ENCODE data around the gene ACAD11. TPM values are rescaled to one million over a fixed set of nuclear protein-coding genes. Genes with fewer than 3 reads are reported as not detected.
"Not testable (repeated sequence)": the region's sequence is repeated elsewhere in the genome, so short reads cannot be mapped to it uniquely, and the experiment has no call there.

The ACAD11 gene
- total RNA-seq, 2 donors from 2014 or later = 17.1 to 18.6 TPM

DNA sequence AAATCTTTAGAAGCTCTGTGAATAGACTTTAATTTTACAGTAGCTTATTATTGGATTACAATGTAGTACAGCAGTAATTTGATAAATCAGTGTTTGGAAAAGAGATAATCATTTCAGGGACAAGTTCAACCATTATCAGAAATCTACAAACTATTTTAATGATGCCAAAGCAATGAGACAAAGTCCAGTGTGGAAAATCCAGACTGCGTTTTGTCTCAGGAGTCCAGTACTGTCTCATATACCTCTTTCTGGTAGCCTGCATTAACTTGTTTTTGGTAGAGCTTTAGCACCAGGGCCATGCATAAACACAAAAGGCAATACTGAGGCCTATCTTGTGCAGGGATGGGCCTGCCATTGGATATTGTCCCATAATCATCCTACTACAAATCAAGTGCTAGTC lies 42.8 kb downstream of the ACAD11 start:
- intact Hi-C loops (cut with DNase I) = no loop called here
- DNase-seq (ENCODE audit: low spot score) = no peak

DNA sequence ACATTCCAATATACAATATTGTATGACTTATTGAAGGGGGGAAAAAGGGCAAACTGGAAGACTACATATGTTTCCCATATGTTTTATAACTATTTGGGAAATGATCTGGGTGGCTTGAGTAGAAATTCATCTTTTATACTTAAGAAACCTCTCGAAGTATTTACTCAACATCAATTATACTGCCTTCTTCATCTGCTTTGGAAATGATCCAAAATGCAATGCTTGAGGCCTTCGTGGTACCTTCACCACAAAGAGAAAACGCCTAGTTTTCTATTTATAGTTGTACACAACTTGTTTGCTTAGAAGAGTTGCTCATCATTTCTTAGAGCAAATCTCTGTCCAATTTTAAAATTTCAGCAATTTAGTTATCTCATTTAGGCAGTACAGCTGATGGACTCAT lies 43.7 kb downstream of the ACAD11 start:
- DNase-seq (ENCODE audit: low spot score) = no peak
- intact Hi-C loops (cut with DNase I) = no loop called here

DNA sequence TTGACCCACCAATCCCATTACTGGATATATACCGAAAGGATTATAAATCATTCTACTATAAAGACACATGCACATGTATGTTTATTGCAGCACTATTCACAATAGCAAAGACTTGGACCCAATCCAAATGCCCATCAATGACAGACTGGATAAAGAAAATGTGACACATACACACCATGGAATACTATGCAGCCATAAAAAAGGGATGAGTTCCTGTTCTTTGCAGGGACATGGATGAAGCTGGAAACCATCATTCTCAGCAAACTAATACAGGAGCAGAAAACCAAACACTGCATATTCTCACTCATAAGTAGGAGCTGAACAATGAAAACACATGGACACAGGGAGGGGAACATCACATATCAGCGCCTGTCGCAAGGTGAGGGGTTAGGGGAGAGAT lies 44.3 kb downstream of the ACAD11 start:
- DNase-seq (ENCODE audit: low spot score); intact Hi-C loops (cut with DNase I): not testable (repeated sequence)

DNA sequence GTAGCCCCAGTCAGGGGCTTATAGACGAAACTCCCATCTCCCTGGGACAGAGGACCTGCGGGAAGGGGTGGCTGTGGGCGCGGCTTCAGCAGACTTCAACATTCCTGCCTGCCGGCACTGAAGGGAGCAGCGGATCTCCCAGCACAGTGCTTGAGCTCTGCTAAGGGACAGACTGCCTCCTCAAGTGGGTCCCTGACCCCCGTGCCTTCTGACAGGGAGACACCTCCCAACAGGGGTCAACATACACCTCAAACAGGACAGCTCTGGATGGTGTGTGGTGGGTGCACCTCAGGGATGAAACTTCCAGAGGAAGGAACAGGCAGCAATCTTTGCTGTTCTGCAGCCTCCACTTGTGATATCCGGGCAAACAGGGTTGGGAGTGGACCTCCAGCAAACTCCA lies 53.0 kb downstream of the ACAD11 start:
- peak; percentile 72 for DNase-seq (ENCODE audit: low spot score)
- intact Hi-C loops (cut with DNase I) = not testable (repeated sequence)

DNA sequence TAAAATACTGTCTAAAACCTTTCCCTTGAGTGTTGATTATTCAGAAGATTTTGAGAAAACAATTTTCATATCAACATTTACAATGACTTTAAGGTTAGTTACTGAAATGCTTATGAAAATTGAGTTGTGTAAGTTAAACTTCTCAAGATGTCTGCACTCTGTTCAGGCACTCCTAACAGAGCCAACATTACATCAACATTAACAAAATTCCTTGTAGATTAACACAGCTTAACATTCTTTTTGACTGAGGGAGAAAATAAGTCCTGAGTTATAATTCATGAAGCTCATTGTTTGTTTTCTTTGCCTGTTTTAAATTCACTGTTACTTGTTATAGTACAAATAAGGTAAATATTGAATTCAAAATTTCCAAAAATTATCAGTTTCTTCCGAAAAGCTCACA lies 53.5 kb downstream of the ACAD11 start:
- DNase-seq (ENCODE audit: low spot score) = no peak
- intact Hi-C loops (cut with DNase I) = no loop called here

DNA sequence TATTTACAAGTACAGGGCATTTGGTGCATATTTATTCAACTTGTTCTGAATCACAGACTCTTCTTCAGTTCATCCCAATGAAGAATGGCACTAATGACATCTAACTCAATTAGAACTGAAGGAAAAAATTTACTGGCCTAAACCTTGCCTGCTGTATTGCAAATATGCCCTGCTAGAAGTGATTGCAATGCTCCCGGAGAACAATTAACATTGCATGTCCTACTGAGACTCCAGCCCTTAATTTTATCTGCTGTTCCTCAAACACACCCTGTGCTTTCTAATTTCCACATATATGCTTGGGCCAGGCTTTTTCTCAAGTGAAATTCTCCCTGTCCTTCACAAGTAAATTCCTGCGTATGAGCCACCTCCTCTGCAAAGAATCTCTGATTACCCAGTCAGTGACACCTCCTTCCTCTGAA lies 54.2 kb downstream of the ACAD11 start:
- DNase-seq (ENCODE audit: low spot score) = no peak
- intact Hi-C loops (cut with DNase I) = no loop called here

DNA sequence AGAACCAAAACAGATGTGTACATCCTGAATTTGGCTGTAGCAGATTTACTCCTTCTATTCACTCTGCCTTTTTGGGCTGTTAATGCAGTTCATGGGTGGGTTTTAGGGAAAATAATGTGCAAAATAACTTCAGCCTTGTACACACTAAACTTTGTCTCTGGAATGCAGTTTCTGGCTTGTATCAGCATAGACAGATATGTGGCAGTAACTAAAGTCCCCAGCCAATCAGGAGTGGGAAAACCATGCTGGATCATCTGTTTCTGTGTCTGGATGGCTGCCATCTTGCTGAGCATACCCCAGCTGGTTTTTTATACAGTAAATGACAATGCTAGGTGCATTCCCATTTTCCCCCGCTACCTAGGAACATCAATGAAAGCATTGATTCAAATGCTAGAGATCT lies 59.0 kb downstream of the ACAD11 start:
- intact Hi-C loops (cut with DNase I); DNase-seq (ENCODE audit: low spot score): not testable (repeated sequence)

DNA sequence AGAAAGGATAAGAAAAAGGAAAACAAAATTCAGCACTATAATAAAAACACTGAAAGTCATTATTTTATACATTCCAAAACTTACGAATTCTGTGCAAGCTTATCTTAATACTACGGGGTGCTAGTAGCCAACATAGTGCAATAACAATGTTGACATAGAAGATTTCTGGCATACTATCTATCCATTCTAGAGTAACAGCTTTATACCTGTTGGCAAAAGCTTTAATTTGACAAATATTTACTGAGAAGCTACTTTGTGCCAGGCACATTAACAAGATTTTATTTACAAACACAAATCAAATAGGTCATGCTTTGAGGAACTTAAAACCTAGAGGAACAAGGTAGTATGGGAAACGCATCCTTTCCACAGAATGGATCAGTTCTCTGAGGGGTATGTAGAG lies 61.4 kb downstream of the ACAD11 start:
- DNase-seq (ENCODE audit: low spot score) = no peak
- intact Hi-C loops (cut with DNase I) = no loop called here

DNA sequence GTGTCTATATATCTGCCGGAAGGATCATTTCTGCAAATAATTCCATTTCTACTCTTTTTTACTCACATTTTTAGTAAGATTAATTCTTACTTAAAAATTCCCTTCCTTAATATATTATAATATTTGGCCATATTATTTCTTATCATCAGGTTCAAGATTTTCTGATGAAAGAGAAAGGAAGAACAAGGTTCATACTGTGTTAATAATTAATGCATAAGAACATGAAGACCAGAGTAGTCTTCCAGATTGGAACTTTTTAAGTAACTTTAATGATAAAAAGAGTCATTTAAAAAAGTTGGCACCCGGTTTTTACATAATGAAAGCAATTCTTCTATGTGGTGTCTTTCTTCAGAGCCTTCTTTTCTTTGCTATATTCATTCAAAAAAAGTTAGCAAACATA lies 61.9 kb downstream of the ACAD11 start:
- intact Hi-C loops (cut with DNase I) = no loop called here

DNA sequence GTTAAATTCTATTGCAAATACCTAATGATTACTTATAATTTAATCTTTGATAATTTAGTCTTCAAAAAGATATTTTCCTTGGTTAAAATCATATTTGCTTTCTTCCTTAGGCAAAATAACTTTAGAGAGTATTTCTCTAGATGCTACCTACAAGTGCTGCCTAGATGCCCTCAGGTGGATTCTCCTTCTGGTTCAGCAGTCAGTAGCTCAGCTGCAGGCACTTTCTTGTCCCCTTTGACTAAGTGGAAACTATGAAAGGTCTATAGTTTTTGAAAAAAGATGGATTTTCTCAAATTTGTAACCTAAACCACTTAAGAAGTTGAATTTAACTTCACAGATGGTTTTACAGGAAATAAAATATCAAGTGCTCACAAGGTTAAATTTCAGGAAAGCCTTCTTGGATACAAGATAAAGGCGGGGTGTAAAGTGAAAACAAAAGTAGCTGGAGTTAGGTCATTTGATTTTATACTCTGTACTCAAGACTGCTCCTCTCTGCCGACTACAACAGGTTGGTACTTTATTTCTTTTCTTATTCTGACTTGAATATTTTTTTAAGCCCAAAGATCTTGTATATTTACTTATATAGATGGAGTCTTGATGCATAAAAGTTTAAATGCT lies 62.7 kb downstream of the ACAD11 start, which contains the start of gene ACKR4:
TSS of gene ACKR4 (plus strand) at position 455 of the 618 bp plus-strand sequence. CDS start 3,128 bp downstream, outside the sequence.
- DNase-seq (ENCODE audit: low spot score) = no peak
- intact Hi-C loops (cut with DNase I) = no loop called here

More for the DNA sequence above, 61.9 kb downstream of the ACAD11 start:
- no peak for DNase-seq (ENCODE audit: low spot score)

DNA sequence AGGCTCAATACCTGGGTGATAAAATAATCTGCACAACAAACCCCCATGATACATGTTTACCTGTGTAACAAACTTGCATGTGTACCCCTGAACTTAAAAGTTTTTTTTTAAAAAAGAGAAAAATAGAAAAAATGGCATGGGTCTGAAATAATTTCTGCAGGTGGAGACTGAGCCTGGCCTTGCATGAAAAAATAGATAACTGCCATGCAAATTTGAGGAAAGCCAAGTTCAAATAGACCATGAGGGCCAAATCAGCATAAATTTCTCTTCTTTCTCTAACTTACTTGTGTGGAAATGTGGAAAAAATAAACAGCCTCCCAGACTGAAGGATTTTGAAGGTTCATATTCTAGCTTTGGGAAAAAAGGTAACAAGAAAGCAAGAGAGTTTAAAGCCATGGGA lies 63.3 kb downstream of the ACAD11 start:
- no peak for DNase-seq (ENCODE audit: low spot score)
- intact Hi-C loops (cut with DNase I) = no loop called here

DNA sequence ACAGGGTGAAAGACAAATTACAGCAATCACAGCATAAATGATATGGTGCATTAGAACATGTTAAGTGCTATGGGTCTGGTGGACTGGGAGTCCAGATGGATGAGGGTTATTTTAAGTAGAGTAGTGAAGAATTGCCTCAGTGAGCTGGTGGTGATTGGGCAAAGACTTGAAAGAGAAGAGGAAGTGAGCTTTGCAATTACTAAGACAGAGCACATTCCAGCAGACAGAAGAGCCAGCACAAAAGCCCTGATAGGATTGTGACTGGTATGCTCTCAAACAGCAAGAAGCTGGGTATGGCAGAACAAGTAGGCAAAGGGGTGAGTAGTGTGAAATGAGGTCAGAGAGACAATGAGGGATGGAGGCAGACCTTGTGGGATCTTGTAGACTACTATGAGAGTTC lies 64.6 kb downstream of the ACAD11 start:
- intact Hi-C loops (cut with DNase I) = no loop called here

DNA sequence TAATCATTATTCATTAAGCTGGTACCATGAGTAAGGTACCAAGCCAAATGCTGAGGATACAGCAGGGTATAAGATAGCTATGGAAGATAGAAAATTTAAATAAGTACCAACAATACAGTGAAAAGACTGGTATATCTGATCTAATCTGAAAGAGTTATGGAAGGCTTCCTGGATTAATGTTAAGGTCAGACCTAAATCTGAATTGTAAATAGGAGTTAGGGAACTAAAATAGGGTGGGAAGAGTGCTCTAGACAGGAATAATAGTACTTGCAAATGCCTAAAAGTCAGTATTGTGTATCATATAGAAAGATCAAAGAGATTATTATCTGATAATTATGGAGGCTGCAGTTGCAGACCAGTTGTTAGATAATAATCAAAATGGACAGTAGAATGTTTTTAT lies 65.1 kb downstream of the ACAD11 start:
- intact Hi-C loops (cut with DNase I) = no loop called here
- no peak for DNase-seq (ENCODE audit: low spot score)

More for the DNA sequence above, 64.6 kb downstream of the ACAD11 start:
- DNase-seq (ENCODE audit: low spot score) = no peak

DNA sequence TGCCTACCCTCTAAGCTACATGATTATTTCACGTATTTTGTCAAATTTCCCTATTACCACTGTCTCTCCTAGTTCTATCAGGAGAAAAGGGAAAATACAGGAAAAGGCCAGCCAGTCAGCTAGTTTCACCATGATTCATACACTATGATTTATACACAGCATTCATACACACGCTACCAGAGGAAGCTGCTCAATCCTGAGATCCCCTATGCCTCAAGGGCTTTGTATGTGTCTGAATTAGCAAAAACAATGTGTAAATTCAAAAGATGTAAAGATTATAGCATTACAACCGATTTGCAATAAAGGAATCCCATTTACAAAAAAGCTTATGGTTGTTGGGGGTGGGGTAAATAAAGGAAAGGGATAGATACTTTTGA lies 65.7 kb downstream of the ACAD11 start:
- intact Hi-C loops (cut with DNase I) = no loop called here
- no peak for DNase-seq (ENCODE audit: low spot score)

DNA sequence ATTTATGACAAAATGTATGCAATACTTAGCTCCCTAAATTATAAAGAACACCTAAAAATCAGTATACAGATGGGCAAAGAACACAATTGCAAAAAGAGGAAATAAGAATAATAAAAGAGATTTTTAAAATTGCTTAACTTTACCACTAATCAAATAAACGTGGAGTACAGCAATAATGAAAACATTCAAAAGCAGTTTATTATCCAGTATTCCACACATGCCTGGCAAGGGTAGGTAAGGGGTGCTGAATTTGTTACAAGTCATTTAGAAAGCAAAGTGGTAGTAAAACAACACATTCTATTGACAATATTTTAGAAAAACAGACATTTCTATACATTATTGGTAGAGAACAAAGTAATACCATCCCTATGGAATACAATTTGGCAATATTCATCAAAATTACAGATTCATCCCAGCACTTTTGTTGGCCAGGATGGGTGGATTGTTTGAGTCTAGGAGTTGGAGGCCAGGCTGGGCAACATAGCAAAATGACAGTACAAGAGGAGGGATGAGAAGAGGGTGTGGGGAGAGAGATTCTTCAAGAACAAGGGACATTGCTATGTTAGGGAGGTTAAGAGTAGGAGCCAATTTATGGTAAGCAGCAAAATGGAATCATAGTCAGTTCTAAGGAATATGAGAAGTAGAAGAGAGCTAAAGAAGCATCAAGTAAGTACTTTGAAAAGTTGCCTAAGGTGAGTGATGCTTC lies 66.2 kb downstream of the ACAD11 start:
- no peak for DNase-seq (ENCODE audit: low spot score)
- intact Hi-C loops (cut with DNase I) = no loop called here

DNA sequence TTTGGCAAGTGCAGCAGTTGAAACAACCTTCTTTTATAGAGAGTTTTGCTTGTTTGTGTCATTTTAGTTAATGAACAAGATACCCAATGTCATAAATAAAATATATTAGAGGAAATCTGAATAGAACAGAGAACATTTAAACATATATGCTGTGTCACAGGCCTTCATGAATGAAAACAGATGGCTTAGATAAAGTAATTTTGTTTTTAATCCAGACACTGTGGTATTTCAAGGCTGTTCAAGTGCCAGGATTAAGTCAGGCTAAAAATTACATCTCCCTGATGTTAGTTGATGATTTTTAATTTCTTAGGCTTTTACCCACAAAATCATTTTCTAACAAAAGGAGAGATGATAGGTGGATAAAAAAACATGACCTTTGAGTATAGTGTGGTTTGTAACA lies 67.4 kb downstream of the ACAD11 start:
- intact Hi-C loops (cut with DNase I) = no loop called here
- DNase-seq (ENCODE audit: low spot score) = no peak

DNA sequence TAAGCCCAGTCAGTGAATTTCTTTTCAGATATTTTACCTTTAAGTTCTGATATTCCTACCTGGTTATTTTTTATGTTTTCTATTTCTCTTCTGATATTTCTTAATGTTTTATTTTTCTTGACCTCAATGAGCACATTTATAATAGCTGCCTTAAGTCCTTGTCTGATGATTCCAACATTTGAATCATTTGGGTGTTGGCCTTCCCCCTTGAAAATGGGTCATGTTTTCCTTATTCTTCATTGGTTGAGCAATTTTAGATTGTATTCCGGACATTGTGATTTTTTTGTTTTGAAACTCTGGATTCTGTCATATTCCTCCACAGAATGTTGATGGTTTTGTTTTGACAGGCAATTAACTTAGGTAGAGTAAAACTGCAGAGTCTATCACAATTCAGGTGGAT lies 72.2 kb downstream of the ACAD11 start:
- intact Hi-C loops (cut with DNase I) = no loop called here
- no peak for DNase-seq (ENCODE audit: low spot score)

DNA sequence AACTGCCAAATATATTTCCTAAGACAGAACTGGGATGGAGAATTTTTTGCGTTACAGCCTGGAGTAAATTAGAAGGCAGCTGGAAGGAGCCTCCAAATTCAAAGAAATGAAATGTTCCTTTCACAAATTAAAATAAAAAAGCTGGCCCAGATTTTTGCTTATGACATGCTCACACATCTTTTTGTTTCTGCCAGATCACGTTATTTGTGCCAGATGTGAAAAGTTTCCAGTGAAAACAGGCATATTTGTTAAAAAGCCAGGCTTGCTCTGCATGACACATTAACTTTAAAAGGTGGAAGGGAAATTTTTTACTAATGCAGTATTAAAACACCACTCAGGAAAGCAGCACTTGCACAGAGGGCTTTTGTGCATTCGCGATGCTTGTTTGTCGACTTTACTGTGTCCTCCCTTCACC lies 85.8 kb downstream of the ACAD11 start:
- intact Hi-C loops (cut with DNase I) = no loop called here
- no peak for DNase-seq (ENCODE audit: low spot score)

DNA sequence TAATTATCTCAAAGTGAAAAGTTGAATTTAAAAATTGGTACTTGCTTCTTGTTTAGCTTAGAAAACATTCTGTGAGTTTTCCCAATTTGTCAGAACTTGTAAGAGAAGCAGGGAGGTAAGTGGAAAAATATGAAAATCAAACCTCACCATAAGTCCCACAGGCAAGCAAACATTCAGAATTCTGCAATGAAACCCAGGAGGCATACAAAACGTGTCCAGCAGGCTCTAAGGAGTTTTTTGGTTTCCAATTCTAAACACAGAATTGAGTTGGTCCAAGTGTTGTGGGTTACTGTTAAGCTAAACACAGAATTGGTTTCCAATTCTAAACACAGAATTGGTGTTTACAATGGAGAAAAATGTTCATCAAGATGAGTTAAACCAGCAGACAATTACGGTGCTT lies 89.6 kb downstream of the ACAD11 start:
- no peak for DNase-seq (ENCODE audit: low spot score)
- intact Hi-C loops (cut with DNase I) = no loop called here

DNA sequence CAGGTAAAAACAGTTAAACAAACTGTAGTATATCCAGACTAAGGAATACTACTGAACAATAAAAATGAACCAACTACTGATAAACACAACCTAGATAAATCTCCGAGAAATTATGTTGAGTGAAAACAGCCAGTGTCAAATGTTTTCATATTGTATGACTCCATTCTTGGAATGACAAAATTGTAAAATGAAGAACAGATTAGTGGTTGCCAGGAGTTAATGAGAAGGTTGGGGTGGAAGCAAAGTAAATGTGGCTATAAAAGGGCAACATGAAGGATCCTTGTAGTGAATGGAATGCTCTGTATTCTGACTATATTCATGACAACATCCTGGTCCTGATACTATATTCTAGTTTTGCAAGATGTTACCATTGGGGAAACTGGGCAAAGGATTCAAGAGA lies 90.0 kb downstream of the ACAD11 start:
- no peak for DNase-seq (ENCODE audit: low spot score)
- intact Hi-C loops (cut with DNase I) = no loop called here

DNA sequence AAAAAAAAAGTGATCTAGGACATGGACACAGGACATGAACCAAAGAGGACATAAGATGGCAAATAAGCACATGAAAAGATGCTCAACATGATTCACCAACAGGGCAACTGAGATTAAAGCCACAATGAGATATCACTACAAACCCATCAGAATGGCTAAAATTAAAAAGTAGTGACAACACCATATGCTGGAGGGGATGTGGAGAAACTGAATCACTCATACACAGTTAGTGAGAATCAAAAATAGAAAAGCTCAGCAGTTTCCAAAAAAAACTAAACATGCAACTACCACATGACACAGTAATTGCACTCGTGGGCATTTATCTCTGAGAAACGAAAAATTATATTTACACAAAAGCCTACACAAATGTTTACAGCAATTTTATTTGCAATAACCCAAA lies 90.5 kb downstream of the ACAD11 start:
- intact Hi-C loops (cut with DNase I) = no loop called here
- DNase-seq (ENCODE audit: low spot score) = no peak
